GM18861 (cell line): ENCODE data around the gene CYTH1.

Experiments
- ATAC-seq: cut with Tn5 transposase; IDR thresholded peaks from one replicate; pipeline ENCODE4 v1.9.1; 2021; ENCODE audit not compliant: unreplicated experiment

The CYTH1 gene

GRCh38 chr17:78694805-78695531, 87.1 kb downstream of the CYTH1 start:
- no peak for ATAC-seq

- ATAC-seq, result no peak
Observed at GRCh38 chr17:78693346-78694083, 88.6 kb downstream of the CYTH1 start.

- ATAC-seq, result no peak
Observed at GRCh38 chr17:78692460-78693010, 89.5 kb downstream of the CYTH1 start.

- ATAC-seq, result no peak
Observed at GRCh38 chr17:78689029-78689428, 93.0 kb downstream of the CYTH1 start.

- no peak for ATAC-seq
Observed at GRCh38 chr17:78687944-78688343, 94.1 kb downstream of the CYTH1 start.

GRCh38 chr17:78687125-78687524, 94.9 kb downstream of the CYTH1 start:
- no peak for ATAC-seq

GRCh38 chr17:78684026-78684425, 98.0 kb downstream of the CYTH1 start:
- ATAC-seq, result no peak

GRCh38 chr17:78683408-78683961, 98.6 kb downstream of the CYTH1 start:
- no peak for ATAC-seq

GRCh38 chr17:78682363-78682762, 99.7 kb downstream of the CYTH1 start:
- ATAC-seq, result no peak

GRCh38 chr17:78680436-78680835, 101.6 kb downstream of the CYTH1 start:
- no peak for ATAC-seq

GRCh38 chr17:78679495-78680395, 102.3 kb downstream of the CYTH1 start:
- ATAC-seq, result no peak

GRCh38 chr17:78678711-78679110, 103.4 kb downstream of the CYTH1 start:
- ATAC-seq, result no peak

- no peak for ATAC-seq
Observed at GRCh38 chr17:78678222-78678557, 103.9 kb downstream of the CYTH1 start.

GRCh38 chr17:78677303-78678221, 104.5 kb downstream of the CYTH1 start:
- no peak for ATAC-seq

- ATAC-seq, result no peak
Observed at GRCh38 chr17:78676412-78677302, 105.4 kb downstream of the CYTH1 start.

GRCh38 chr17:78675836-78676235, 106.2 kb downstream of the CYTH1 start:
- ATAC-seq, result no peak

- no peak for ATAC-seq
Observed at GRCh38 chr17:78675316-78675616, 106.8 kb downstream of the CYTH1 start.

GRCh38 chr17:78674595-78675315, 107.3 kb downstream of the CYTH1 start:
- no peak for ATAC-seq
